GM12878 (cell line): ENCODE measurements around the gene SNRPE. TPM values are rescaled to one million over a fixed set of nuclear protein-coding genes. Genes with fewer than 3 reads are reported as not detected.

Experiments
- ATAC-seq: fragments of 200-7000 bp; cut with Tn5 transposase; 3 replicates; pipeline ENCODE4 v1.9.1; 2020; ENCODE audit warnings: mild to moderate bottlenecking, moderate library complexity
- BruUV-seq: library from RNA; stranded (reverse); fragments of 400-500 nt; replicated peaks from 2 replicates; lab custom pipeline; 2021; lab: Mats Ljungman, UMichigan
- CTCF ChIA-PET: fragments of 300-600 bp; sonication (Branson Sonifier 250); formaldehyde crosslinking; extraction: SDS; loops from one replicate; lab custom pipeline; 2021; ENCODE audit warnings: inconsistent platforms; lab: Yijun Ruan, JAX
- POLR2A ChIA-PET: fragments of 350-600 bp; formaldehyde crosslinking; extraction: SDS; loops from one replicate; lab custom pipeline; 2021; ENCODE audit warnings: inconsistent platforms; lab: Charles Lee
- RAD21 ChIA-PET: fragments of 300-600 bp; sonication (Branson Sonifier 250); formaldehyde crosslinking; loops from one replicate; lab custom pipeline; 2023; ENCODE audit warnings: antibody characterized with exemption; ENCODE audit not compliant: unreplicated experiment; lab: Charles Lee
- SMC1A ChIA-PET: fragments of 300-600 bp; sonication (Branson Sonifier 250); formaldehyde crosslinking; loops from one replicate; lab custom pipeline; 2023; ENCODE audit not compliant: unreplicated experiment, uncharacterized antibody; lab: Charles Lee
- DNase-seq: peaks from one replicate; pipeline ENCODE4 v3.0.0-alpha.2; 2011; ENCODE audit warnings: low read depth, low spot score
- FAIRE-seq: peaks from 3 replicates; lab custom pipeline; 2011; peaks lifted over from hg19 to GRCh38; lab: Jason Lieb, UNC
- H2AFZ ChIP-seq: 2 replicates; pipeline ENCODE4 v1.6.0; 2011; ENCODE audit warnings: low read depth, low read length, control low read depth; ENCODE audit not compliant: control insufficient read depth
- H3K27ac ChIP-seq: 2 replicates; pipeline ENCODE4 v1.5.1; 2011; ENCODE audit warnings: control low read depth; ENCODE audit not compliant: control insufficient read depth, insufficient read depth
- H3K27me3 ChIP-seq, 2 experiments: replicated peaks in 1 of 2; 2 replicates each; pipeline versions ENCODE4 v1.6.0 to v1.6.1; 2011; ENCODE audit warnings: low read length in 1 of 2; ENCODE audit not compliant: control insufficient read depth in 2 of 2, insufficient read depth in 2 of 2
- H3K36me3 ChIP-seq, 2 experiments: 2 replicates each; pipeline ENCODE4 v1.5.1; 2011; ENCODE audit warnings: low read length in 1 of 2; ENCODE audit not compliant: control insufficient read depth in 2 of 2, insufficient read depth in 2 of 2
- H3K4me1 ChIP-seq: 2 replicates; pipeline ENCODE4 v1.6.1; 2011; ENCODE audit warnings: mild to moderate bottlenecking, low read length, moderate library complexity, mixed read lengths; ENCODE audit not compliant: control insufficient read depth, insufficient read depth
- H3K4me2 ChIP-seq: 2 replicates; pipeline ENCODE4 v1.6.0; 2011; ENCODE audit warnings: control low read depth; ENCODE audit not compliant: control insufficient read depth, insufficient read depth
- H3K4me3 ChIP-seq: fragments of 200-600 bp; sonication (generic); 2 replicates; pipeline ENCODE4 v1.5.1; 2016
- H3K79me2 ChIP-seq: 2 replicates; pipeline ENCODE4 v1.6.0; 2011; ENCODE audit warnings: low read length; ENCODE audit not compliant: control insufficient read depth, insufficient read depth
- H3K9ac ChIP-seq: 2 replicates; pipeline ENCODE4 v1.8.0; 2011; ENCODE audit warnings: low read length, control low read depth, mixed read lengths; ENCODE audit not compliant: control insufficient read depth, insufficient read depth
- H3K9me3 ChIP-seq: replicated peaks from 3 replicates; pipeline ENCODE4 v1.5.1; 2011; ENCODE audit warnings: mild to moderate bottlenecking, low read length; ENCODE audit not compliant: control insufficient read depth, insufficient read depth
- H4K20me1 ChIP-seq: 2 replicates; pipeline ENCODE4 v1.6.0; 2011; ENCODE audit not compliant: control insufficient read depth, insufficient read depth
- CBFB ChIP-seq: IDR thresholded peaks from 2 replicates; pipeline ENCODE4 v1.6.1; 2016; ENCODE audit warnings: antibody characterized with exemption, low read depth
- FOS ChIP-seq: IDR thresholded peaks from 3 replicates; pipeline ENCODE4 v1.6.1; 2011; ENCODE audit warnings: borderline replicate concordance; ENCODE audit not compliant: insufficient read length; ENCODE audit errors: extremely low read depth
- GATAD2B ChIP-seq: fragments of 450-650 bp; conservative IDR thresholded peaks from 2 replicates; pipeline ENCODE4 v1.6.1; 2017; ENCODE audit warnings: low read depth, mild to moderate bottlenecking, moderate library complexity
- IKZF1 ChIP-seq: fragments of 450-650 bp; conservative IDR thresholded peaks from 2 replicates; pipeline ENCODE4 v1.6.1; 2017; ENCODE audit warnings: antibody characterized with exemption, mild to moderate bottlenecking
- SMC3 ChIP-seq: IDR thresholded peaks from 2 replicates; pipeline ENCODE4 v1.6.1; 2011; ENCODE audit warnings: low read length, improper control_type of control experiment, borderline replicate concordance
- YBX1 ChIP-seq: fragments of 450-650 bp; IDR thresholded peaks from 2 replicates; pipeline ENCODE4 v1.6.1; 2016; ENCODE audit warnings: antibody characterized with exemption
- in situ Hi-C: fragments of 300-500 bp; cut with MboI; formaldehyde crosslinking; loops from 9 replicates; pipeline ENCODE4 v1.14.3; 2018; ENCODE audit warnings: mixed read lengths
- intact Hi-C: fragments of 100-400 bp; cut with micrococcal nuclease; formaldehyde crosslinking; loops from one replicate; pipeline ENCODE4 v1.14.2; 2022; ENCODE audit not compliant: unreplicated experiment
- polyA plus RNA-seq, 11 experiments: library from polyadenylated mRNA; depleted of rRNA in 4 of 11; unstranded in 6 of 11; stranded (reverse) in 5 of 11; fragments of >200 nt; fragmentation: Nextera tagmentation in 4 of 11; fragmentation: Illumina TruSeq in 1 of 11; extraction: Ambion mirVana in 4 of 11; extraction: Trizol in 1 of 11; gene quantifications; 1 replicate in 1 of 11; 2 replicates in 10 of 11; pipeline versions ENCODE4 v1.2.1 to v1.2.3, GENCODE V29; 2011 to 2016; ENCODE audit warnings: inconsistent platforms in 2 of 11, missing spikeins in 2 of 11, low read depth in 1 of 11
- total RNA-seq, 4 experiments: library from RNA; depleted of rRNA in 3 of 4; stranded (reverse); fragments of >200 nt in 3 of 4; fragmentation: Illumina TruSeq in 1 of 4; extraction: Trizol in 1 of 4; gene quantifications; 2 replicates each; pipeline versions ENCODE4 v1.2.1 to v1.2.3, GENCODE V29; 2013 to 2021
- TF ChIP-seq, protein P1 (sequence below): fragments of 450-650 bp; formaldehyde crosslinking; IDR thresholded peaks from 2 replicates; pipeline ENCODE4 v1.4.0; 2020; ENCODE audit warnings: mild to moderate bottlenecking, moderate library complexity
- TF ChIP-seq, protein P2 (sequence below): fragments of 450-650 bp; IDR thresholded peaks from 2 replicates; pipeline ENCODE4 v1.6.1; 2014; ENCODE audit warnings: mild to moderate bottlenecking
- TF ChIP-seq, protein P3 (sequence below): fragments of 450-650 bp; IDR thresholded peaks from 2 replicates; pipeline ENCODE4 v1.6.1; 2017; ENCODE audit warnings: mild to moderate bottlenecking, moderate library complexity
- TF ChIP-seq, protein P4 (sequence below): fragments of 150-350 bp; IDR thresholded peaks from 2 replicates; pipeline ENCODE4 v1.6.1; 2014; ENCODE audit warnings: mild to moderate bottlenecking, low read depth, low read length

SNRPE gene
- total and polyA plus RNA-seq, 10 of the 15 experiments (the other 5 are each of a cell fraction or from before 2014, with no cell fraction given), result 109 to 1,384 (median 316) TPM

DNA sequence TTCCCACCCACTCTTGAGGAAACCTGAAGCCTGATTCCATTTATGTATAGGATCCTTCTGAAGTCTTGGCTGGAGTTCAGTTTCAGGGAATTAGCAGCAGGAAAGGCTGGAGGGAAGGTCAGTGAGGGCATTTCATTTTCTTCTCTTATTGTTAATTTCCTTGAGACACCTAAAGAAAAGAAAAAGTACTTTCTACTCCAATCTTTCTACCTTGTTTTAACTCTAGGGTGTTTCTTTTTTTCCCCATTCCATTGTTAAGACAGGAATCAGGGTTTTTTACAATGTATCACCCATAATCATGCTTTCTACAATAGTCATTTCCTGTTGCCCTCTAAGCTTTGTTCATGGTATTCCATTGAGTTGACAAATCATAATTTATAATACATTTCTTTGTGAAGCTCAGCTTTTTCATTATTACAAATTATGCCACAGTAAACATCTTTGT, 27.4 kb downstream of the SNRPE start:
- no peak overlapping the region for H3K9ac ChIP-seq
- H4K20me1 ChIP-seq, result no peaks in the 10 kb centered on the region
- FAIRE-seq (no peak), ATAC-seq (no peak), DNase-seq (no peak)
- H3K79me2 ChIP-seq, result no peaks in the 10 kb centered on the region
- no peaks in the 10 kb centered on the region for H3K36me3 ChIP-seq
- no peak overlapping the region for H3K4me3 ChIP-seq
- TF ChIP-seq CBFB (no peak), FOS (no peak), YBX1 (no peak), IKZF1 (no peak), GATAD2B (no peak), SMC3 (no peak)
- TF ChIP-seq, protein P1, sequence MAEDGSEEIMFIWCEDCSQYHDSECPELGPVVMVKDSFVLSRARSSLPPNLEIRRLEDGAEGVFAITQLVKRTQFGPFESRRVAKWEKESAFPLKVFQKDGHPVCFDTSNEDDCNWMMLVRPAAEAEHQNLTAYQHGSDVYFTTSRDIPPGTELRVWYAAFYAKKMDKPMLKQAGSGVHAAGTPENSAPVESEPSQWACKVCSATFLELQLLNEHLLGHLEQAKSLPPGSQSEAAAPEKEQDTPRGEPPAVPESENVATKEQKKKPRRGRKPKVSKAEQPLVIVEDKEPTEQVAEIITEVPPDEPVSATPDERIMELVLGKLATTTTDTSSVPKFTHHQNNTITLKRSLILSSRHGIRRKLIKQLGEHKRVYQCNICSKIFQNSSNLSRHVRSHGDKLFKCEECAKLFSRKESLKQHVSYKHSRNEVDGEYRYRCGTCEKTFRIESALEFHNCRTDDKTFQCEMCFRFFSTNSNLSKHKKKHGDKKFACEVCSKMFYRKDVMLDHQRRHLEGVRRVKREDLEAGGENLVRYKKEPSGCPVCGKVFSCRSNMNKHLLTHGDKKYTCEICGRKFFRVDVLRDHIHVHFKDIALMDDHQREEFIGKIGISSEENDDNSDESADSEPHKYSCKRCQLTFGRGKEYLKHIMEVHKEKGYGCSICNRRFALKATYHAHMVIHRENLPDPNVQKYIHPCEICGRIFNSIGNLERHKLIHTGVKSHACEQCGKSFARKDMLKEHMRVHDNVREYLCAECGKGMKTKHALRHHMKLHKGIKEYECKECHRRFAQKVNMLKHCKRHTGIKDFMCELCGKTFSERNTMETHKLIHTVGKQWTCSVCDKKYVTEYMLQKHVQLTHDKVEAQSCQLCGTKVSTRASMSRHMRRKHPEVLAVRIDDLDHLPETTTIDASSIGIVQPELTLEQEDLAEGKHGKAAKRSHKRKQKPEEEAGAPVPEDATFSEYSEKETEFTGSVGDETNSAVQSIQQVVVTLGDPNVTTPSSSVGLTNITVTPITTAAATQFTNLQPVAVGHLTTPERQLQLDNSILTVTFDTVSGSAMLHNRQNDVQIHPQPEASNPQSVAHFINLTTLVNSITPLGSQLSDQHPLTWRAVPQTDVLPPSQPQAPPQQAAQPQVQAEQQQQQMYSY (CRISPR knock-in tag), result no peak
- TF ChIP-seq, protein P2, sequence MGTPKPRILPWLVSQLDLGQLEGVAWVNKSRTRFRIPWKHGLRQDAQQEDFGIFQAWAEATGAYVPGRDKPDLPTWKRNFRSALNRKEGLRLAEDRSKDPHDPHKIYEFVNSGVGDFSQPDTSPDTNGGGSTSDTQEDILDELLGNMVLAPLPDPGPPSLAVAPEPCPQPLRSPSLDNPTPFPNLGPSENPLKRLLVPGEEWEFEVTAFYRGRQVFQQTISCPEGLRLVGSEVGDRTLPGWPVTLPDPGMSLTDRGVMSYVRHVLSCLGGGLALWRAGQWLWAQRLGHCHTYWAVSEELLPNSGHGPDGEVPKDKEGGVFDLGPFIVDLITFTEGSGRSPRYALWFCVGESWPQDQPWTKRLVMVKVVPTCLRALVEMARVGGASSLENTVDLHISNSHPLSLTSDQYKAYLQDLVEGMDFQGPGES, result no peak
- TF ChIP-seq, protein P3, sequence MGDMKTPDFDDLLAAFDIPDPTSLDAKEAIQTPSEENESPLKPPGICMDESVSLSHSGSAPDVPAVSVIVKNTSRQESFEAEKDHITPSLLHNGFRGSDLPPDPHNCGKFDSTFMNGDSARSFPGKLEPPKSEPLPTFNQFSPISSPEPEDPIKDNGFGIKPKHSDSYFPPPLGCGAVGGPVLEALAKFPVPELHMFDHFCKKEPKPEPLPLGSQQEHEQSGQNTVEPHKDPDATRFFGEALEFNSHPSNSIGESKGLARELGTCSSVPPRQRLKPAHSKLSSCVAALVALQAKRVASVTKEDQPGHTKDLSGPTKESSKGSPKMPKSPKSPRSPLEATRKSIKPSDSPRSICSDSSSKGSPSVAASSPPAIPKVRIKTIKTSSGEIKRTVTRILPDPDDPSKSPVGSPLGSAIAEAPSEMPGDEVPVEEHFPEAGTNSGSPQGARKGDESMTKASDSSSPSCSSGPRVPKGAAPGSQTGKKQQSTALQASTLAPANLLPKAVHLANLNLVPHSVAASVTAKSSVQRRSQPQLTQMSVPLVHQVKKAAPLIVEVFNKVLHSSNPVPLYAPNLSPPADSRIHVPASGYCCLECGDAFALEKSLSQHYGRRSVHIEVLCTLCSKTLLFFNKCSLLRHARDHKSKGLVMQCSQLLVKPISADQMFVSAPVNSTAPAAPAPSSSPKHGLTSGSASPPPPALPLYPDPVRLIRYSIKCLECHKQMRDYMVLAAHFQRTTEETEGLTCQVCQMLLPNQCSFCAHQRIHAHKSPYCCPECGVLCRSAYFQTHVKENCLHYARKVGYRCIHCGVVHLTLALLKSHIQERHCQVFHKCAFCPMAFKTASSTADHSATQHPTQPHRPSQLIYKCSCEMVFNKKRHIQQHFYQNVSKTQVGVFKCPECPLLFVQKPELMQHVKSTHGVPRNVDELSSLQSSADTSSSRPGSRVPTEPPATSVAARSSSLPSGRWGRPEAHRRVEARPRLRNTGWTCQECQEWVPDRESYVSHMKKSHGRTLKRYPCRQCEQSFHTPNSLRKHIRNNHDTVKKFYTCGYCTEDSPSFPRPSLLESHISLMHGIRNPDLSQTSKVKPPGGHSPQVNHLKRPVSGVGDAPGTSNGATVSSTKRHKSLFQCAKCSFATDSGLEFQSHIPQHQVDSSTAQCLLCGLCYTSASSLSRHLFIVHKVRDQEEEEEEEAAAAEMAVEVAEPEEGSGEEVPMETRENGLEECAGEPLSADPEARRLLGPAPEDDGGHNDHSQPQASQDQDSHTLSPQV, result no peak
- TF ChIP-seq, protein P4, sequence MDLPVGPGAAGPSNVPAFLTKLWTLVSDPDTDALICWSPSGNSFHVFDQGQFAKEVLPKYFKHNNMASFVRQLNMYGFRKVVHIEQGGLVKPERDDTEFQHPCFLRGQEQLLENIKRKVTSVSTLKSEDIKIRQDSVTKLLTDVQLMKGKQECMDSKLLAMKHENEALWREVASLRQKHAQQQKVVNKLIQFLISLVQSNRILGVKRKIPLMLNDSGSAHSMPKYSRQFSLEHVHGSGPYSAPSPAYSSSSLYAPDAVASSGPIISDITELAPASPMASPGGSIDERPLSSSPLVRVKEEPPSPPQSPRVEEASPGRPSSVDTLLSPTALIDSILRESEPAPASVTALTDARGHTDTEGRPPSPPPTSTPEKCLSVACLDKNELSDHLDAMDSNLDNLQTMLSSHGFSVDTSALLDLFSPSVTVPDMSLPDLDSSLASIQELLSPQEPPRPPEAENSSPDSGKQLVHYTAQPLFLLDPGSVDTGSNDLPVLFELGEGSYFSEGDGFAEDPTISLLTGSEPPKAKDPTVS, result no peak
- SMC1A ChIA-PET, result no interaction called here
- no peaks in the 10 kb centered on the region for H3K27me3 ChIP-seq
- H3K4me2 ChIP-seq, result no peak overlapping the region
- intact Hi-C loops (no loop called here), in situ Hi-C loops (no loop called here)
- RAD21 ChIA-PET, result no interaction called here
- no peaks in the 10 kb centered on the region for H3K4me1 ChIP-seq
- no peak overlapping the region for H2AFZ ChIP-seq
- BruUV-seq, result no TSS peak
- POLR2A ChIA-PET, result no interaction called here
- CTCF ChIA-PET, result no interaction called here
- H3K27ac ChIP-seq, result no peak overlapping the region
- H3K9me3 ChIP-seq, result no peaks in the 10 kb centered on the region
